Pancreas (tissue), 10 donors: Measurements from ENCODE around the gene TNFRSF1A. TPM values are rescaled to one million over a fixed set of nuclear protein-coding genes. Genes with fewer than 3 reads are reported as not detected.

ENCODE experiments used
- ATAC-seq, 4 donors: fragments of 200-7000 bp; cut with Tn5 transposase; one replicate each; pipeline versions ENCODE4 v1.8.0 to v1.9.1; 2020; ENCODE audit warnings: mild to moderate bottlenecking in 4 of 4, moderate library complexity in 4 of 4
- DNase-seq, 6 donors: peaks; one replicate each; pipeline ENCODE4 v3.0.0-alpha.2; 2020
- FAIRE-seq: peaks from 2 replicates; lab custom pipeline; 2012; peaks lifted over from hg19 to GRCh38; lab: Jason Lieb, UNC
- H3K27ac ChIP-seq, 4 donors: fragments of 200-600 bp; sonication (generic); 1 replicate in 3 of 4; 2 replicates in 1 of 4; pipeline versions ENCODE4 v1.5.0 to v1.8.0; 2020
- H3K27me3 ChIP-seq, 4 donors: fragments of 200-600 bp; one replicate each; pipeline ENCODE4 v1.8.0; 2021
- H3K36me3 ChIP-seq, 3 donors: fragments of 200-600 bp; sonication (generic) in 1 of 3; one replicate each; pipeline versions ENCODE4 v1.5.0 to v1.8.0; 2020 to 2021
- H3K4me1 ChIP-seq, 3 donors: fragments of 200-600 bp; one replicate each; pipeline ENCODE4 v1.8.0; 2021
- H3K4me3 ChIP-seq, 4 donors: fragments of 200-600 bp; sonication (generic) in 2 of 4; one replicate each; pipeline versions ENCODE4 v1.5.0 to v1.8.0; 2020 to 2021
- H3K9me3 ChIP-seq, 4 donors: fragments of 200-600 bp; one replicate each; pipeline ENCODE4 v1.8.0; 2021
- WGBS, 2 donors: extraction: QIAGEN DNeasy Blood & Tissue Kit; methylation state at CpG; one replicate each; pipeline ENCODE4 v1.1.7; 2013; 5-methylcytosine and 5-hydroxymethylcytosine counted together
- intact Hi-C, 3 donors: fragments of 100-400 bp; cut with DNase I; formaldehyde crosslinking; loops; one replicate each; pipeline versions ENCODE4 v1.11.1 to v1.14.2; 2022
- polyA plus RNA-seq, 2 donors: library from polyadenylated mRNA; stranded (reverse); fragments of 200-250 nt; gene quantifications; one replicate each; pipeline ENCODE4 v1.2.3, GENCODE V29; 2013
- total RNA-seq, 6 donors: library from RNA; stranded (reverse); fragmentation: NEBNext Ultra II Directional in 4 of 6; extraction: Animal tissue kit (Norgen Biotek cat#: 25700) in 4 of 6; gene quantifications; one replicate each; pipeline versions ENCODE4 v1.2.1 to v1.2.4, GENCODE V29; 2021 to 2023
- TF ChIP-seq, protein P1 (sequence below), 4 donors: fragments of 200-600 bp; sonication (generic) in 3 of 4; IDR thresholded peaks; one replicate each; pipeline versions ENCODE4 v1.5.0 to v1.8.0; 2021; ENCODE audit warnings: antibody characterized with exemption in 4 of 4
- donor health status: healthy with polysubstance abuse.
- donor health status: DM: no; HTN: no; CAD: no; lungs with moderate emphysema.
- donor health status: DM: no; HTN: no; CAD: no.
- donor health status: control.
- donor health status: control.
- donor health status: Bipolar disorder and iron deficiency.
- donor health status: DM: yes; HTN: yes; CAD: no.
- donor health status: DM: no; HTN: no; CAD: no.
- donor health status: DM: no; HTN: no; CAD: no.
- donor health status: DM: yes; HTN: yes; CAD: no.

The TNFRSF1A gene
- total and polyA plus RNA-seq, 8 donors: 23.5 to 68.1 (median 36.6) TPM

GRCh38 chr12:6377667-6377994 lies 35.8 kb upstream of the TNFRSF1A start:
- Histone ChIP-seq H3K27ac (peak overlapping the region; percentile 81 to 87 (median 86)), H3K4me1 (peaks cover 20 to 27% (median 22%) of the 10 kb centered on the region in 3 donors), H3K9me3 (no peaks in the 10 kb centered on the region), H3K27me3 (no peaks in the 10 kb centered on the region), H3K4me3 (no peak overlapping the region), H3K36me3 (no peaks in the 10 kb centered on the region)
- ATAC-seq (peak; percentile 57 to 79 (median 74)), DNase-seq (peak; percentile 73 to 86 (median 80)), FAIRE-seq (no peak)
- 14 to 17% methylated on average over 4 of the region's 4 CpGs for WGBS, 2 donors
- intact Hi-C loops: no loop called here
- TF ChIP-seq, protein P1, sequence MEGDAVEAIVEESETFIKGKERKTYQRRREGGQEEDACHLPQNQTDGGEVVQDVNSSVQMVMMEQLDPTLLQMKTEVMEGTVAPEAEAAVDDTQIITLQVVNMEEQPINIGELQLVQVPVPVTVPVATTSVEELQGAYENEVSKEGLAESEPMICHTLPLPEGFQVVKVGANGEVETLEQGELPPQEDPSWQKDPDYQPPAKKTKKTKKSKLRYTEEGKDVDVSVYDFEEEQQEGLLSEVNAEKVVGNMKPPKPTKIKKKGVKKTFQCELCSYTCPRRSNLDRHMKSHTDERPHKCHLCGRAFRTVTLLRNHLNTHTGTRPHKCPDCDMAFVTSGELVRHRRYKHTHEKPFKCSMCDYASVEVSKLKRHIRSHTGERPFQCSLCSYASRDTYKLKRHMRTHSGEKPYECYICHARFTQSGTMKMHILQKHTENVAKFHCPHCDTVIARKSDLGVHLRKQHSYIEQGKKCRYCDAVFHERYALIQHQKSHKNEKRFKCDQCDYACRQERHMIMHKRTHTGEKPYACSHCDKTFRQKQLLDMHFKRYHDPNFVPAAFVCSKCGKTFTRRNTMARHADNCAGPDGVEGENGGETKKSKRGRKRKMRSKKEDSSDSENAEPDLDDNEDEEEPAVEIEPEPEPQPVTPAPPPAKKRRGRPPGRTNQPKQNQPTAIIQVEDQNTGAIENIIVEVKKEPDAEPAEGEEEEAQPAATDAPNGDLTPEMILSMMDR (IDR thresholded peaks at IDR 0.05): no peak

DNA sequence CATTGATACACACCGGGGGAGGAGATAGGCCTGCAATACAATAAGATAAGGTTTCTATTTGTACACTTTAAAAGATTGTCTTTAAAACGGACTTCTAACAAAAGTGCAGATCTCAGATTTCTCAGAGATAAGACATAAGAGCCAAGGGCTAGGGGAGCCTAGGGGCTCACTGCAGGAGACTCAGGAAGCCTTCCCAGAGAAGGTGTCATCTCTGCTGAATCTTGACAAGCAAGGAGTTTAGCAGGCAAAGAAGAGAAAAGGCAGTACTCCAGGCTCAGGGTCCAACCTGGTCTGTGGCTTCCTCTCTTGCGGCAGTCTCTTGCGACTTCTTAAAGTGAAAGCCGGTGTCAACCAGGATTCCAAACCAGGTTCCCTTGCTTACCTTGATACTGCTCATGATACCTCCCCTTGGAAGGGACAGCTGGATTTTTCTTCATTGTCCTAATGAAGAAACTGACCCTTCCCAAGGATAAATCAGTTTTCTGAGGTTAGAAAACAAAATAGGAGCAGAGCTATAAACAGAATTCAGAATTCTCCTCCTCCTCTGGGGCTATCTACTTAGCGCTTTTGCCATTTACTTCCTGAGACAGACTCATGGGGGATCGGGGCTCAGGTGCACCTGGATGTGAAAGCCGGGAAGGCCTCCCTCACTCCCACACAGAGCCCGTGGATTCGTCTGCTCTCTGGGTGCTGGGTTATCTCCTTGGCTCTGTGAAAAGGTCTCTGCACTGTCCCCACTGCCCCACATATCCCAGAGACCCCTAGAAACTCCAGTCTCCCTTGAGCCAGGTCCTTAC lies 35.2 kb upstream of the TNFRSF1A start:
- 45 to 57% methylated on average over 10 of the region's 10 CpGs for WGBS, 2 donors
- DNase-seq (no peak), ATAC-seq (peak; percentile 0 to 3 (median 2)), FAIRE-seq (no peak)
- intact Hi-C loops: no loop called here
- Histone ChIP-seq H3K36me3 (no peaks in the 10 kb centered on the region), H3K4me1 (peaks cover 20 to 29% (median 22%) of the 10 kb centered on the region in 3 donors), H3K27ac (peak overlapping the region; percentile 81 to 87 (median 86)), H3K27me3 (no peaks in the 10 kb centered on the region), H3K9me3 (no peaks in the 10 kb centered on the region), H3K4me3 (no peak overlapping the region)
- TF ChIP-seq, protein P1 (IDR thresholded peaks at IDR 0.05): no peak

- H3K4me3 ChIP-seq: peak overlapping the region in 1 of 4 donors; percentile 14
- FAIRE-seq: no peak
- peaks cover 20 to 30% (median 22%) of the 10 kb centered on the region in 3 donors for H3K4me1 ChIP-seq
- H3K27ac ChIP-seq: peak overlapping the region; percentile 81 to 87 (median 86)
- DNase-seq: peak in 3 of 6 donors; percentile 68 to 76 (median 72)
- WGBS, 2 donors: 46 to 56% methylated on average over 19 of the region's 19 CpGs
- intact Hi-C loops: no loop called here
- ATAC-seq: peak; percentile 56 to 65 (median 60)
- TF ChIP-seq, protein P1 (IDR thresholded peaks at IDR 0.05): no peak
- H3K36me3 ChIP-seq: no peaks in the 10 kb centered on the region
- no peaks in the 10 kb centered on the region for H3K9me3 ChIP-seq
- H3K27me3 ChIP-seq: no peaks in the 10 kb centered on the region
Observed at GRCh38 chr12:6376079-6376869, 34.4 kb upstream of the TNFRSF1A start.

- Histone ChIP-seq H3K9me3 (no peaks in the 10 kb centered on the region), H3K4me1 (peaks cover 20 to 30% (median 22%) of the 10 kb centered on the region in 3 donors), H3K27ac (peak within 1 kb of the TSS; percentile 81 to 87 (median 86)), H3K27me3 (no peaks in the 10 kb centered on the region), H3K36me3 (no peaks in the 10 kb centered on the region), H3K4me3 (peak within 1 kb of the TSS in 3 of 4 donors; percentile 27 to 40 (median 37))
- ATAC-seq: peak; percentile 40 to 60 (median 46)
- DNase-seq: peak in 5 of 6 donors; percentile 73 to 85 (median 78)
- intact Hi-C loops: no loop called here
- TF ChIP-seq, protein P1 (IDR thresholded peaks at IDR 0.05): no peak
- FAIRE-seq: no peak
- WGBS, 2 donors: 55 to 58% methylated on average over 15 of the region's 15 CpGs
Observed at GRCh38 chr12:6375269-6376078, 33.6 kb upstream of the TNFRSF1A start, which contains the start of gene SCNN1A. TSS of gene SCNN1A (minus strand) at chr12:6375563. CDS start at chr12:6374783, 780 bp downstream.
